GM21723 (cell line): ENCODE results near the gene PRDM4.
A peak's percentile ranks its signal among the peaks of the same experiment; 100 is the strongest.
"Not testable (repeated sequence)": the region's sequence is repeated elsewhere in the genome, so short reads cannot be mapped to it uniquely, and the experiment has no call there.

Experiments used
- ATAC-seq: cut with Tn5 transposase; IDR thresholded peaks from one replicate; pipeline ENCODE4 v1.9.1; 2021; ENCODE audit warnings: mild to moderate bottlenecking, moderate library complexity; ENCODE audit not compliant: unreplicated experiment

PRDM4 gene

GRCh38 chr12:107775093-107775721, 14.3 kb upstream of the PRDM4 start:
- no peak for ATAC-seq

GRCh38 chr12:107774349-107775029, 13.6 kb upstream of the PRDM4 start, which contains the start of gene ASCL4:
Gene ASCL4, plus strand, starts transcription at chr12:107774704. Its CDS starts 515 bp downstream, at chr12:107775219.
- no peak for ATAC-seq

GRCh38 chr12:107767466-107767865, 6.5 kb upstream of the PRDM4 start:
- no peak for ATAC-seq

- no peak for ATAC-seq
Observed at GRCh38 chr12:107765316-107765715, 4.4 kb upstream of the PRDM4 start.

GRCh38 chr12:107764626-107765025, 3.7 kb upstream of the PRDM4 start:
- ATAC-seq, result no peak

GRCh38 chr12:107762874-107763273, 1.9 kb upstream of the PRDM4 start:
- ATAC-seq, result no peak

GRCh38 chr12:107761502-107761904, 566 bp upstream of the PRDM4 start:
- ATAC-seq, result no peak

GRCh38 chr12:107760207-107760808, 629 bp downstream of the PRDM4 start:
- ATAC-seq, result peak; percentile 36

GRCh38 chr12:107759410-107759809, 1.5 kb downstream of the PRDM4 start:
- no peak for ATAC-seq

GRCh38 chr12:107749083-107749482, 11.9 kb downstream of the PRDM4 start:
- ATAC-seq, result no peak

- no peak for ATAC-seq
Observed at GRCh38 chr12:107748472-107748871, 12.5 kb downstream of the PRDM4 start.

GRCh38 chr12:107736914-107737313, 24.0 kb downstream of the PRDM4 start:
- ATAC-seq, result peak; percentile 93

- no peak for ATAC-seq
Observed at GRCh38 chr12:107735763-107736162, 25.2 kb downstream of the PRDM4 start.

- ATAC-seq, result no peak
Observed at GRCh38 chr12:107734139-107734538, 26.8 kb downstream of the PRDM4 start.

- ATAC-seq, result no peak
Observed at GRCh38 chr12:107732365-107732764, 28.6 kb downstream of the PRDM4 start.

GRCh38 chr12:107731366-107731765, 29.6 kb downstream of the PRDM4 start:
- no peak for ATAC-seq

- ATAC-seq, result no peak
Observed at GRCh38 chr12:107730618-107731341, 30.2 kb downstream of the PRDM4 start.

- ATAC-seq, result not testable (repeated sequence)
Observed at GRCh38 chr12:107727742-107728141, 33.2 kb downstream of the PRDM4 start.

GRCh38 chr12:107727327-107727726, 33.6 kb downstream of the PRDM4 start:
- ATAC-seq, result not testable (repeated sequence)

- ATAC-seq, result no peak
Observed at GRCh38 chr12:107718606-107719005, 42.3 kb downstream of the PRDM4 start.

- ATAC-seq, result no peak
Observed at GRCh38 chr12:107715780-107716179, 45.2 kb downstream of the PRDM4 start.
